Astrocyte (in vitro differentiated cells and primary cell): ENCODE results near the gene NPFFR1. TPM values are rescaled to one million over a fixed set of nuclear protein-coding genes. Genes with fewer than 3 reads are reported as not detected.

ENCODE experiments used
- DNase-seq: peaks from one replicate; pipeline ENCODE4 v3.0.0-alpha.2; 2010; ENCODE audit warnings: low read depth
- FAIRE-seq: peaks from 2 replicates; lab custom pipeline; 2011; peaks lifted over from hg19 to GRCh38; lab: Jason Lieb, UNC
- H2AFZ ChIP-seq: 2 replicates; pipeline ENCODE4 v1.6.0; 2012; ENCODE audit warnings: low read depth, low read length, inconsistent platforms
- H3K27ac ChIP-seq: 2 replicates; pipeline ENCODE4 v1.5.1; 2011; ENCODE audit warnings: low read depth, low read length, inconsistent platforms
- H3K27me3 ChIP-seq: 2 replicates; pipeline ENCODE4 v1.6.0; 2011; ENCODE audit warnings: low read length, inconsistent platforms; ENCODE audit not compliant: insufficient read depth
- H3K36me3 ChIP-seq: 2 replicates; pipeline ENCODE4 v1.5.1; 2011; ENCODE audit warnings: low read length, inconsistent platforms; ENCODE audit not compliant: insufficient read depth
- H3K4me1 ChIP-seq: 2 replicates; pipeline ENCODE4 v1.5.1; 2011; ENCODE audit warnings: low read length, inconsistent platforms; ENCODE audit not compliant: insufficient read depth
- H3K4me2 ChIP-seq: 2 replicates; pipeline ENCODE4 v1.6.0; 2012; ENCODE audit warnings: low read length, inconsistent platforms
- H3K4me3 ChIP-seq: 2 replicates; pipeline ENCODE4 v1.5.1; 2011; ENCODE audit warnings: low read depth, mild to moderate bottlenecking, low read length, inconsistent platforms; ENCODE audit not compliant: insufficient read depth
- H3K79me2 ChIP-seq: 2 replicates; pipeline ENCODE4 v1.6.0; 2012; ENCODE audit warnings: mild to moderate bottlenecking, low read length, inconsistent platforms; ENCODE audit not compliant: insufficient read depth
- H3K9ac ChIP-seq: 2 replicates; pipeline ENCODE4 v1.6.0; 2012; ENCODE audit warnings: mild to moderate bottlenecking, low read length, inconsistent platforms
- H3K9me3 ChIP-seq: 2 replicates; pipeline ENCODE4 v1.5.1; 2012; ENCODE audit warnings: low read depth, mild to moderate bottlenecking, low read length, inconsistent platforms; ENCODE audit not compliant: insufficient read depth
- H4K20me1 ChIP-seq: 2 replicates; pipeline ENCODE4 v1.6.0; 2012; ENCODE audit warnings: low read length, inconsistent platforms; ENCODE audit not compliant: insufficient read depth
- H3K27ac Mint-ChIP-seq: one replicate; pipeline ENCODE4 v1.8.0; 2021; ENCODE audit warnings: mild to moderate bottlenecking, mixed read lengths; ENCODE audit not compliant: unreplicated experiment
- H3K27me3 Mint-ChIP-seq: one replicate; pipeline ENCODE4 v1.8.0; 2021; ENCODE audit warnings: low read depth, mixed read lengths; ENCODE audit not compliant: unreplicated experiment
- H3K36me3 Mint-ChIP-seq: one replicate; pipeline ENCODE4 v1.8.0; 2021; ENCODE audit warnings: low read depth, mixed read lengths; ENCODE audit not compliant: unreplicated experiment
- H3K4me1 Mint-ChIP-seq: one replicate; pipeline ENCODE4 v1.8.0; 2021; ENCODE audit warnings: low read depth, mixed read lengths; ENCODE audit not compliant: unreplicated experiment
- H3K4me3 Mint-ChIP-seq: one replicate; pipeline ENCODE4 v1.8.0; 2021; ENCODE audit warnings: mild to moderate bottlenecking, moderate library complexity, mixed read lengths; ENCODE audit not compliant: unreplicated experiment
- H3K9me3 Mint-ChIP-seq: one replicate; pipeline ENCODE4 v1.8.0; 2021; ENCODE audit warnings: mild to moderate bottlenecking, mixed read lengths; ENCODE audit not compliant: unreplicated experiment
- CTCF ChIP-seq: IDR thresholded peaks from 2 replicates; pipeline ENCODE4 v1.5.1; 2011; ENCODE audit warnings: low read depth, mild to moderate bottlenecking, inconsistent platforms, low read length, moderate library complexity; ENCODE audit not compliant: insufficient read depth
- EZH2 ChIP-seq: IDR thresholded peaks from 2 replicates; pipeline ENCODE4 v1.6.1; 2012; ENCODE audit warnings: mild to moderate bottlenecking, low read length, inconsistent platforms; ENCODE audit not compliant: insufficient read depth
- total RNA-seq: library from RNA; stranded (reverse); gene quantifications from 2 replicates; pipeline ENCODE4 v1.2.1, GENCODE V29; 2021

Gene NPFFR1
- total RNA-seq, 1 donor from 2014 or later = not detected

- Mint-ChIP-seq H3K27me3 (peaks cover 14% of the 10 kb centered on the region), H3K27ac (no peak overlapping the region), H3K4me3 (no peak overlapping the region), H3K9me3 (peaks cover 3% of the 10 kb centered on the region), H3K4me1 (peaks cover 6% of the 10 kb centered on the region), H3K36me3 (no peaks in the 10 kb centered on the region)
- H4K20me1 ChIP-seq = no peaks in the 10 kb centered on the region
- no peaks in the 10 kb centered on the region for H3K9me3 ChIP-seq
- no peaks in the 10 kb centered on the region for H3K27me3 ChIP-seq
- no peak overlapping the region for H3K9ac ChIP-seq
- no peak overlapping the region for H3K4me2 ChIP-seq
- H2AFZ ChIP-seq = no peak overlapping the region
- H3K4me1 ChIP-seq = peaks cover 6% of the 10 kb centered on the region
- no peak overlapping the region for H3K27ac ChIP-seq
- FAIRE-seq (no peak), DNase-seq (no peak)
- H3K4me3 ChIP-seq = no peak overlapping the region
- no peaks in the 10 kb centered on the region for H3K36me3 ChIP-seq
- no peaks in the 10 kb centered on the region for H3K79me2 ChIP-seq
- TF ChIP-seq EZH2 = no peak
Observed at GRCh38 chr10:70271996-70272924, 11.5 kb downstream of the NPFFR1 start.

GRCh38 chr10:70270952-70271351 lies 12.9 kb downstream of the NPFFR1 start:
- Histone ChIP-seq H3K9me3 (no peaks in the 10 kb centered on the region), H3K4me3 (no peak overlapping the region), H3K79me2 (no peaks in the 10 kb centered on the region), H3K4me2 (no peak overlapping the region), H3K9ac (no peak overlapping the region), H3K27me3 (no peaks in the 10 kb centered on the region), H4K20me1 (no peaks in the 10 kb centered on the region), H3K27ac (no peak overlapping the region), H2AFZ (no peak overlapping the region), H3K36me3 (no peaks in the 10 kb centered on the region), H3K4me1 (peaks cover 12% of the 10 kb centered on the region)
- H3K9me3 Mint-ChIP-seq = peaks cover 2% of the 10 kb centered on the region
- H3K27me3 Mint-ChIP-seq = peaks cover 13% of the 10 kb centered on the region
- FAIRE-seq (no peak), DNase-seq (no peak)
- H3K4me3 Mint-ChIP-seq = no peak overlapping the region
- no peaks in the 10 kb centered on the region for H3K36me3 Mint-ChIP-seq
- no peak for TF ChIP-seq EZH2
- no peak for TF ChIP-seq CTCF
- H3K27ac Mint-ChIP-seq = no peak overlapping the region
- peaks cover 13% of the 10 kb centered on the region for H3K4me1 Mint-ChIP-seq

- Histone ChIP-seq H3K4me3 (no peak overlapping the region), H3K27ac (no peak overlapping the region), H2AFZ (no peak overlapping the region), H3K27me3 (no peaks in the 10 kb centered on the region), H3K79me2 (no peaks in the 10 kb centered on the region), H3K4me1 (peaks cover 12% of the 10 kb centered on the region), H3K4me2 (no peak overlapping the region), H3K36me3 (no peaks in the 10 kb centered on the region), H3K9me3 (no peaks in the 10 kb centered on the region), H4K20me1 (no peaks in the 10 kb centered on the region), H3K9ac (no peak overlapping the region)
- FAIRE-seq = no peak
- Mint-ChIP-seq H3K36me3 (no peaks in the 10 kb centered on the region), H3K4me3 (no peak overlapping the region), H3K4me1 (peaks cover 13% of the 10 kb centered on the region), H3K9me3 (no peaks in the 10 kb centered on the region), H3K27me3 (peaks cover 13% of the 10 kb centered on the region), H3K27ac (no peak overlapping the region)
- TF ChIP-seq CTCF = no peak
- TF ChIP-seq EZH2 = no peak
- DNase-seq = no peak
Observed at GRCh38 chr10:70269741-70270140, 14.1 kb downstream of the NPFFR1 start.
